HEK293T (cell line): Measurements from ENCODE around the gene MGAT4A.

ENCODE experiments used
- CTCF ChIA-PET: fragments of 350-600 bp; formaldehyde crosslinking; extraction: SDS; loops from one replicate; lab custom pipeline; 2021; ENCODE audit warnings: antibody characterized with exemption, inconsistent platforms; lab: Yijun Ruan, JAX
- POLR2A ChIA-PET: fragments of 350-600 bp; formaldehyde crosslinking; extraction: SDS; loops from one replicate; lab custom pipeline; 2020; ENCODE audit warnings: antibody characterized with exemption, inconsistent platforms; lab: Yijun Ruan, JAX
- DNase-seq: peaks from one replicate; pipeline ENCODE4 v3.0.0; 2012; ENCODE audit warnings: mixed read lengths; ENCODE audit errors: extremely low spot score
- ARNT ChIP-seq: fragments of 450-650 bp; IDR thresholded peaks from 2 replicates; pipeline ENCODE4 v1.6.1; 2017; ENCODE audit warnings: mild to moderate bottlenecking
- BHLHE40 ChIP-seq: fragments of 450-650 bp; IDR thresholded peaks from 2 replicates; pipeline ENCODE4 v1.6.1; 2016; ENCODE audit warnings: mild to moderate bottlenecking, moderate library complexity, borderline replicate concordance
- CTBP1 ChIP-seq: fragments of 450-650 bp; IDR thresholded peaks from 2 replicates; pipeline ENCODE4 v1.6.1; 2016; ENCODE audit warnings: borderline replicate concordance
- ELF4 ChIP-seq: fragments of 450-650 bp; IDR thresholded peaks from 2 replicates; pipeline ENCODE4 v1.6.1; 2017; ENCODE audit warnings: antibody characterized with exemption
- FOXA1 ChIP-seq: fragments of 450-650 bp; IDR thresholded peaks from 2 replicates; pipeline ENCODE4 v1.6.1; 2016; ENCODE audit warnings: mild to moderate bottlenecking
- FOXK2 ChIP-seq: fragments of 450-650 bp; IDR thresholded peaks from 2 replicates; pipeline ENCODE4 v1.6.1; 2016; ENCODE audit warnings: mild to moderate bottlenecking
- FOXM1 ChIP-seq: fragments of 450-650 bp; IDR thresholded peaks from 2 replicates; pipeline ENCODE4 v1.6.1; 2017; ENCODE audit warnings: mild to moderate bottlenecking, borderline replicate concordance
- HDGF ChIP-seq: fragments of 450-650 bp; IDR thresholded peaks from 2 replicates; pipeline ENCODE4 v1.6.1; 2017; ENCODE audit warnings: antibody characterized with exemption, borderline replicate concordance
- L3MBTL2 ChIP-seq: fragments of 450-650 bp; conservative IDR thresholded peaks from 2 replicates; pipeline ENCODE4 v1.6.1; 2016; ENCODE audit warnings: mild to moderate bottlenecking
- LEF1 ChIP-seq: fragments of 450-650 bp; IDR thresholded peaks from 2 replicates; pipeline ENCODE4 v1.6.1; 2017; ENCODE audit warnings: mild to moderate bottlenecking, borderline replicate concordance
- NFRKB ChIP-seq: fragments of 450-650 bp; IDR thresholded peaks from 2 replicates; pipeline ENCODE4 v1.6.1; 2016; ENCODE audit warnings: mild to moderate bottlenecking, moderate library complexity
- PKNOX1 ChIP-seq: fragments of 450-650 bp; IDR thresholded peaks from 2 replicates; pipeline ENCODE4 v1.6.1; 2016
- SP1 ChIP-seq: fragments of 450-650 bp; IDR thresholded peaks from 2 replicates; pipeline ENCODE4 v1.6.1; 2017
- SUZ12 ChIP-seq: fragments of 450-650 bp; IDR thresholded peaks from 2 replicates; pipeline ENCODE4 v1.6.1; 2016; ENCODE audit warnings: mild to moderate bottlenecking
- TARDBP ChIP-seq: fragments of 450-650 bp; IDR thresholded peaks from 2 replicates; pipeline ENCODE4 v1.6.1; 2016
- ZNF384 ChIP-seq: fragments of 450-650 bp; IDR thresholded peaks from 2 replicates; pipeline ENCODE4 v1.6.1; 2016

MGAT4A gene

GRCh38 chr2:98592565-98592964 lies 138.4 kb downstream of the MGAT4A start:
- TF ChIP-seq ELF4 (no peak), ARNT (no peak), HDGF (no peak), FOXA1 (no peak), SUZ12 (no peak), ZNF384 (no peak), PKNOX1 (no peak), L3MBTL2 (no peak), LEF1 (no peak), BHLHE40 (no peak), NFRKB (no peak), FOXM1 (no peak), CTBP1 (no peak), TARDBP (no peak), SP1 (no peak), FOXK2 (no peak)
- CTCF ChIA-PET, result interaction anchor here (1.0 kb wide), 1 partner anchor 21 kb away, joined by 3 read pairs; no protein-coding TSS in a partner anchor
- POLR2A ChIA-PET, result interaction anchor here (1.0 kb wide), 1 partner anchor 16 kb away, joined by 3 read pairs; no protein-coding TSS in a partner anchor
- no peak for DNase-seq

GRCh38 chr2:98589489-98589888 lies 141.4 kb downstream of the MGAT4A start:
- ChIA-PET POLR2A (interaction anchor here (1.7 kb wide), 1 partner anchor 20 kb away, joined by 3 read pairs; no protein-coding TSS in a partner anchor), CTCF (interaction anchor here (0.7 kb wide), 1 partner anchor 125 kb away, joined by 3 read pairs; no protein-coding TSS in a partner anchor)
- TF ChIP-seq ARNT (no peak), TARDBP (no peak), SP1 (no peak), L3MBTL2 (no peak), PKNOX1 (no peak), FOXK2 (no peak), NFRKB (no peak), HDGF (no peak), ZNF384 (no peak), FOXM1 (no peak), BHLHE40 (no peak), CTBP1 (no peak), LEF1 (no peak), FOXA1 (no peak), ELF4 (no peak)
- no peak for DNase-seq

- CTCF ChIA-PET, result interaction anchor here (0.7 kb wide), 1 partner anchor 124 kb away, joined by 3 read pairs; no protein-coding TSS in a partner anchor
- TF ChIP-seq BHLHE40 (no peak), FOXM1 (no peak), ELF4 (no peak), FOXK2 (no peak), L3MBTL2 (no peak), ZNF384 (no peak), HDGF (no peak), SP1 (no peak), NFRKB (no peak), TARDBP (no peak)
- DNase-seq, result no peak
- POLR2A ChIA-PET, result interaction anchor here (1.7 kb wide), 1 partner anchor 20 kb away, joined by 3 read pairs; no protein-coding TSS in a partner anchor
These were observed 142.0 kb downstream of the MGAT4A start for GRCh38 chr2:98588880-98589431.

- TF ChIP-seq NFRKB (no peak), SUZ12 (no peak), SP1 (no peak), CTBP1 (no peak), FOXK2 (no peak), FOXM1 (no peak), L3MBTL2 (no peak), FOXA1 (no peak), HDGF (no peak), PKNOX1 (no peak), BHLHE40 (no peak), TARDBP (no peak), LEF1 (no peak)
These were observed 144.3 kb downstream of the MGAT4A start for GRCh38 chr2:98586551-98587140.

GRCh38 chr2:98585386-98585785 lies 145.5 kb downstream of the MGAT4A start:
- DNase-seq, result no peak
- POLR2A ChIA-PET, result no interaction called here
- CTCF ChIA-PET, result no interaction called here
- TF ChIP-seq FOXM1, result no peak
- TF ChIP-seq NFRKB, result no peak
- no peak for TF ChIP-seq LEF1
- no peak for TF ChIP-seq SUZ12

More at GRCh38 chr2:98586551-98587140, 144.3 kb downstream of the MGAT4A start:
- ChIA-PET CTCF (no interaction called here), POLR2A (no interaction called here)
- DNase-seq, result no peak

GRCh38 chr2:98583816-98584618 lies 146.9 kb downstream of the MGAT4A start:
- ChIA-PET POLR2A (no interaction called here), CTCF (no interaction called here)
- TF ChIP-seq FOXK2 (no peak), CTBP1 (no peak)
- DNase-seq, result no peak
